Measurements from ENCODE around the gene PRKG1.

Gene PRKG1

DNA sequence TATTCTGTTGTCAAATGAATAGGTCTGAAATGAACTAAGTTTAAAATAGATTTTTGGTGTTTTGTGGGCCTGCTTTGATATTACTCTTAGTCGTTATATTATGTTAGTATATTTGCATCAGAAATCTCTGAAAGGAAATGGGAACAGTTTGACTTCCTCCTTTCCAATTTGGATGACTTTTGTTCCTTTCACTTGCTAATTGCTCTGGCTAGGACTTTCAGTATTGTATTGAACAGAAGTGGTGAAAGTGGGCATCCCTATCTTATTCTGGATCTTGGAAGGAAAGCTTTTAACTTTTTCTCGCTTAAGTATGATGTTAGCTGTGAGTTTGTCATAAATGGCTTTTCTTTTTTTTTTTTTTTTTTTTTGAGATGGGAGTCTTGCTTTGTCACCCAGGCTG lies 966.2 kb downstream of the PRKG1 start:
- no peak for DNase-seq

DNA sequence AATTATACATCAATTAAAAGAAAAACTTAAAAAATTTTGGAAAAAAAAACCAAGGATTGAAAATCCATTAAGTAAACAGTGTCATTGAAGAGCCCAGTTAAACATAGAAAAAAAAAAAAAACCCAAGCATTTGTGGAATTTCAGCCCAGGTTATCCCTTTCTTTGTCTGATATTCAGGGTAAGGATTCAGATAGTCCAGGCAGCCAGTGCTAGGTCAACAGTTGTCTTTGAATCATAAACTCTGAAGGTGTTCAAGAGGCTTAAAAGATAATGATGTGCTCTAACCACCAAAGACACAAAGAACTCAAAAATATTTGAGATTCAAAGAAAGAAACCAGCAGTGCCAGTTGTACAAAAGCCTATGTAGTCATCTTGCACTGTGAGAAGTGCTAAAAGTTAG lies 969.5 kb downstream of the PRKG1 start:
- no peak for DNase-seq

DNA sequence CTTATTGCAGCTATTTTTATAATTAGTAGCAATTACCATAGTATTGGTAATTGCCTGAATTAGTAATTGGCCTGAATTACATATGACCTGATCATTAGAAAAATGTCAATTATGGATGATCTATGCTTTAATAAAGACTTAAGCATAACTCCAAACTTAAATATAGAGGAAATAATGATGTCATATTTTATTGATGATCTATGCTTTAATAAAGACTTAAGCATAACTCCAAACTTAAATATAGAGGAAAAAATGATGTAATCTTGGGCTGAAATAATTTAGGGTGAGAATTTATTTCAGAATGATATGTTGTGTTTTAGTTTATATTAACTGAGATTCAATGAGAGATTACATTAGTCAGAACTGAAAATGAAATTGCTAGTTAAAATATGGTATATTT lies 973.8 kb downstream of the PRKG1 start:
- no peak for DNase-seq

DNA sequence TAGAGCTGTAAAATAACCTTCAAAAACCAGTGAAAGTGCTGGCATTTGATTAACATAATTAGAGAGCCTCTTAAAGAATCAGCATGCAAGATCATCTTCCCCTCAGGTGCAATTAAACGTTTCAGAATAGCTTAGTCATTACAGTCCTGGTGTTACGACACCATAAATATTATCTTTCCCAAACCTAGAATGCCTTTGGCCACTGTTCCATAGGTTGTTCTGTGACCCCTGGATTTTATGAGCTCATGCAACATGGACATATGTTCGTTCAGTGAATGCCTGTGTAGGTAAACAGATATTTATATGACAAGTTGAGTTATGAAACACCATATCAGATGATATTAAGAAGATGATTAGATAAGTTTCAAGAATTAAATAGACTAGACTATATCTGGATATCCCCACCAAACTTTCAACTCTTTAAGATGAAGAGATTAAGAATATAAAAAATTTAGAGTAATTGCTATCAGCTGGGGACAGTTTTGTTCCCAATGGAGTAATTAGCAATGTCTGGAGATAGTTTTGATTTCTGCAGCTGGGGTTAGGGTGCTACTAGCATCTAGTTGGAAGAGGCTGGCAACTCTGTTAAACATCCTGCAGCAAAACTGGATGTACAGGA lies 976.3 kb downstream of the PRKG1 start:
- DNase-seq: no peak

DNA sequence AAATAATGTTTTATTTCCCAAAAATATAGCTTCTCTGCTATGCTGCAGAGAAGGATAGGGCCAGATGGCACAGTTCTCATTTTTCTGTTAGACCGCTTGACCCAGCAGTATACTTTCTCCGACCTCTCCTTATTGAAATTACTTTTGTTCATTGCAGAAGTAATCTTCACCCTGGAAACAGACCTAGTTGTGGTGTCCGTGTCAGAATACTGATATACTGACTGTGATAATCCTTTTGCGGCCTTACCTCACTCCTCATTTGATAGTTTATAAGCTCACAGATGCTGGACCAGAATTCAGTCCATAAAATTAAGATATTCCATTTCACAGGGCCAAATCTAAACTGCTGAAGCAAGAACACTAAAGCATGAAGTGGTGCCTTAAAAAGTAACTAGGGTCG lies 979.2 kb downstream of the PRKG1 start:
- no peak for DNase-seq

DNA sequence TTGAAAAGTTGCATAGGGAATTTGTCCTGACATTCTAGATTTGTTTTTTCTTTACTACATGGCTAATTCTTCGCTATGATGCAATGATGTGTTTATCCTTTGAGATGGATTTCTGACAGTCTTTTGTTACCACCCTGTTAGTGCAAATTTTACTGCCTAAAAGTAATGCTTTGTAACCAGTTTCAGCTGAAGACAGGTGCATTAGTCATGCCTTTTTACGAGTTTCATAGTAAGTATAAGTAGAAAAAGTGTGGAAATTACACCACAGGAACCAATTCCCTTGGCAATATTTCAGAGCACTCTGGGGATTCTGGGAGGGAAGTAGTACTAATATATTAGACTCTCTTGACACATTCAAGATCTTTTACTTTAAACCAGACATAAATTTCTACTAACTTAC lies 982.0 kb downstream of the PRKG1 start:
- no peak for DNase-seq

DNA sequence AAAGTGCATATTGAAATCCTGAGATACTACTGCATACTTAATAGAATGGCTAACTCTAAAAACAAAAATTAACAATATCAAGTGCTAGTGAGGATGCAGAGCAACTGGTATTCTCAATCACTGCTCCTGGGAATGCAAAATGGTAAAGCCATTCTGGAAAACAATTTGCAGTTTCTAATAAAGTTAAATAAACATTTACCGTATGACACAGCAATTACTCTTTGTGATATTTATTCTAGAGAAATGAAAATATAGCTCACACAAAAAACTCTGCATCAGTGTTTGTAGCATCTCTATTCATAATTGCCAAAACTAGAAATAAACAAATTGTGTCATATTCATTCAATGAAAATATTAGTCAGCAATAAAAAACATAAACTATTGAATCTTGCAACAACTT lies 984.8 kb downstream of the PRKG1 start:
- no peak for DNase-seq

DNA sequence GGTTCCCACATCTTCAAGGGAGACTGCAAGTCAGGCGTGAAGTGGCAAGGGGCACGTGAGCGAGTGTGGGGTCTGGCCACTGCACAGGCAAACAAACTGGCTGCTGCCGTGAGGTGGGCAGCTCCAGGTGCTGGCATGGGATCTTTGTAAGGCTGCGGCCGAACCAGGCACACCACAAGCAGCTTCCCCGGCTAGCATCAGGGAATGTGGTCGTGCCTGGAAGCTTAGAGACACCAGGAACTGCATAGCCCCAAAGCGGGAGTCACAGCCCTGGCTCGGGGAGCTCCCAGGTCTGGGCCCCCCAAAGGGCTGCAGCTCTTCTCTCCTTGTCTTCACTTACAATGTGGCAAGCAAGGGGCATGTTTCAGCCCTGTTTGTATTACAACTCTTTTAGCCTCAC lies 988.9 kb downstream of the PRKG1 start:
- no peak for DNase-seq

DNA sequence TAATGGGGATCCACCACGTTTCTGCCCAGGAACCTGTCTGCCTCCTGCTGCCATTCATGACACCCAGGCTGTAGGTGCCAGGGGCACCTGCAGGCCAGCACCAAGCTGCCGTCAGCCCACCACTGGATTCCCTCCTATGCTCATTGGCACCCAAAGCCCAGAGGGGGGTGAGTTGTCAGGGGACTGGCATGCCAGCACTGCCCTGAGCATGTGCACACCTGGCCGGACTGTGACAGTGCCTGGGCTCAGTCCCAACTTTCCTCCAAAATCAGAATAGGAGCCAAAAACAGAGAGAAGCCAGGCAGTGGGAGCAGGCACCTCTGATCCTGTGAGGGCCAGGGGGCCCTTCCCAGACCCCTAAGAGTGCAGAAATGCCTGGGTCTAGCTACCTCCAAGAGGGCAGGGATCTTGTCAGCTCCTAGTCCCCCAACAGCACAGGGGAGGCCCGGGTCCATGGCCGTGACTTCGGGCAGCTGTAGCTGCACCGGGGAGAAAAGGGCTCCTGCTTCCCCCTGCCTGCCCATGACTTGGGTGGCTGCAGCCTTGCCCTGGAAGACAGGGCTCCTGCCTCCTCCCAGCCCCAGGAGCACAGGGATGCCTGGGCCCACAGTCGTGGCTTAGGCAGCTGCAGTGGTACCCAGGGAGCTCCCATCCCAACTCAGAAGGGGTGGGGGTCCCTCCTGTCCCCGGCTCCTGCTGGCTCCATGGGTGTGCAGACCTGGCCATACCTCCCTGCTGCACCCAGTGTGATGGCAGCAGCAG lies 990.0 kb downstream of the PRKG1 start:
- no peak for DNase-seq

DNA sequence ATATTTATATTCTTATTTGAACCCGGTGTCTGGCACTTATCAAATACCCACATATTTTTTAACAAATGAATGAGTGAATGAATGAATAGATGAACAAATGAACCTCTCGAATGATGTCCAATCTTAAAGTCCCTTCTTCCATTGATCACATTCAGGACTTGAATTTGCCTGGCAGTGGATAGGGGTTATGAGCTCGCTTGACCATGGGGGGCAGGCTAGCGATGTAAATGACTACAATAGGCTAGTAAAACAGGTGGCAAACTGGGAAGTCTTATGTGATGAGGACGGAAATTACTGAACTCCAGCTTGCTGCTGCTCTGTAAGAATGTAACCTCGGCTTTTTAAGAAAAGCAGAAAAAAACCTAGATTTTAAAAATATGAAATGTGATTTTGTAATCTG lies 992.1 kb downstream of the PRKG1 start:
- no peak for DNase-seq

DNA sequence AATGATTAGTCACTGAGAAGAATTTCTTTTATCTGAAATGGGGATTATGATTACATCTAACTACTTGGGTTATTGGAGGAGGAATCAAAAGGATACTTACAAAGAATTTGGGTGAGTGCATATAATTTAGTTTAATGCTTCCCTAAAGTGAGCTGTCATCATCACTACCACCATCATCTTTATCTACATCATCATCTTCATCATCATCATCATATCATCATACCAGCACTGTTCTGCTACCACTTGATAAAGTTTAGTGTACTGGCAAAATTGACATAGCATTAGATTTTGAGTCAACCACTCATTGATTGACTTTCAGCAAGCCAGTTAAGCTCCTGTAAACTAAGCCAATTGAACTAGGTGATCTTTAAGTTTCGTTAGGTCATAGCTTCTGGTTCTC lies 994.2 kb downstream of the PRKG1 start:
- no peak for DNase-seq

DNA sequence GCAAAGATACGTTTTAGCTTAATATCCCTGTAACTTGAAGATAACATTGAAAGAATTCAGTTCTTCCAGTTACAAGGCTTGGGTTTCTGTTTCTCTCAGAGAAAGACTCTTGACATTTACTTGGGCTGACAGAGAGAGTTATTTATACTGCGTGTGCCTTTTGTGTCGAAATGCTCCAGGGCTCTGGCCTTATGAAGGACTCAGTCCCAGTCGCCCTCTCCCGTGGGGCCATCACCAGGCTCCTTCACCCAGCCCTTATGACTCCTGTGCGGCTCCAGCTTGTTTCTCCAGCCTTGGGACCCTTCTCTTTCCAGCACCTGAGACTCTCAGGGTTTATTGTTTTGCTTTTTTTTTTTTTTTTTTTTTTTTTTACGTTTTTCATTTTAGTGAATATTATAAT lies 997.5 kb downstream of the PRKG1 start:
- no peak for DNase-seq

DNA sequence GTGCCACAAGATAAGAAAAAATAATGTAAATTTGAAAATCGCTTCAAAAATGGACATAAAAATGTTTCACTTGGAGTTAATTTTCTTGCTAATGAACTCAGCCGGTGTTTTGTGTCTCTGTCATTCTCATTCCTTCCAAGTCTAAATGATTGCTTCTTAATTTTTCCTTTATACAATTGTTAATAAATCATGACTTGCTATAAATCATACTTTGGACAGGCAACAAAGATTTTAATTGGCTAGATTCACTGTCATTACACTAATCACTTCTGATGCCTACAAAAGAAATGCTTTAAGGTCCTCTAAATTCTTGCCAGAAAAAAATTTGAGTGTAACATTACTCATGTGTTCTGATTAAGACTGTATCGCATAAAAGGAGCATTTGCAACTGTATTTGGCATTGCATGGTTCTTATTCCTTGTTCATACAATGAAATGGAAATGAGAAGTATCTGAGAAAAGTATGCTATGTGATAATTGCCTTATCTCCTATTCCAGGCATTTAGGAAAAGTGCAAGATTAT lies 1000.3 kb downstream of the PRKG1 start:
- DNase-seq: no peak

DNA sequence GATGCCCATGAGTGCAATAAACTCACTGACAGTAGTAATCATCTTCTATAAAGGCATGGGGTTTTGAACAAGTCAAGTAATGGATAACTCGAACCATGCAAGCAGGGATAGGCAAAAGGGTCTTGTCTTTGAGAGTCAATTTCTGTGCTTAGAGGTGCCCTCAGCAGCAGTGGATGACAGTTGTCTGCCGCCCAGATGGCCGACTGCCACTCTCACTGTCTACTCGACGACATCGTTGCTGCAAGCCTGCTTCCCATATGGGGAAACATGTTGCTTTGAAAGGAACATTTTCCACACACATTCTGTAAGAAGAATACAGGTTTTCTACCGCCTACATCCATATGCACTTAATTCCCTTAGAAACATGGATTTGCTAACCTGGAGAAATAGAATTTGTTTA lies 1003.5 kb downstream of the PRKG1 start:
- no peak for DNase-seq

DNA sequence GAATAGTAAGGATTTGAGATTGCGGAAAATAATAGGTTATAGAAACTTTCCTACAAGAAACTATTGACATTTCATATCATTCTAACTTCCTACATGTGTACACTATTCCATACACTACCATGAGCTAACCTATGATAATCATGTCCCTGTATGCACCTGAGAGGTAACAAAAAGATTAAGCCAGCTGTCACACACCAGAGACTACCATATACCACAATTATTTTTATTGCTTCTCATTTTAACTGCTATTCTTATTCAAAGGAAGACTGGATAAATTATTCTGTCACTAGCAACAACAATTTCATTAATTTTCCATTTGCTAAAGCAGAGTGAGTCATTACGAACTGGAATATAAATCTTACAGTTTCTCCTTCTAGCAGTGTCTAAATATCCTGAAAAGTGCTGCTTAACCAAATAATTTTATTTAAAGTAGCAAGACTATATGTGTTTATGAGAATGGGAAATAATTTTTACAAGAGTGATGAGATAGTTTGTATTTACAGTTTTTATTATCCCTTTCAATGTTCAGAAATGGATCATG lies 1004.2 kb downstream of the PRKG1 start:
- DNase-seq: no peak

DNA sequence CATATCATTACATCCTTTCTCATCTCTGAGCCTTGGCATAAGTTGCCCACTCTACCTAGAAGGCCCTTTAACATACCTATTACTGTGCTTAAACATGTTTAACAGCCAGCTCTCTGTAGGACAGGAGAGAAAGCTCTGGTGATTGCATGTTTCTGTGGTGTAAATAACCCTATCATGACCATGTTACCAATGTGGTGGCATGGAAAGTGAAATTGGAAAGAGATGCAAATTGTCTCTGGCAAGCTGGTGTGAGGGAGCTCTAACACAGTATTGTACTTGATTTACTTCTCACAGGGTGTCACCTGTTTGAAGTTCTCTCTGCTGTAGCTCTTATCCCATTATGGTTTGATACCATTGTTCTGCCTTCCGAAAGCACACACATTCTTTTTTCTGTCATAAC lies 1008.0 kb downstream of the PRKG1 start:
- no peak for DNase-seq

DNA sequence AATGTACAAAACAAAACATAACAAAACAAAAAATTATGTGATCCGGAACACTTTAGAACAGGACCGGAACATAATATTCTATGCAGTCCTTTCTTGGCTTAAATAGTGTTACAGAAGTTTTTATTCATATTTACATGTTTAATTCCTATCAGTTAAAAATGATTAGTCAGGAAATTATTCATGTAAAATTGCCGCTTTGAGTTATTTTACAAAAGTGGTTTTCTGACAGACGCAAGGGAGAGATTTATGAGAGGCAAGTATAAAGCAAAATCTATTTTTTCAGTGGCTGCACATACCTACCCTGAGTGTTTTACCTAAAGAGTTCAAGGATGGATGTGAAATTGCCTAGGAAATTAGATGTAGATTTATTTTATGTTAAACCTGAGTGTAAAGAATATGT lies 1009.1 kb downstream of the PRKG1 start:
- no peak for DNase-seq

DNA sequence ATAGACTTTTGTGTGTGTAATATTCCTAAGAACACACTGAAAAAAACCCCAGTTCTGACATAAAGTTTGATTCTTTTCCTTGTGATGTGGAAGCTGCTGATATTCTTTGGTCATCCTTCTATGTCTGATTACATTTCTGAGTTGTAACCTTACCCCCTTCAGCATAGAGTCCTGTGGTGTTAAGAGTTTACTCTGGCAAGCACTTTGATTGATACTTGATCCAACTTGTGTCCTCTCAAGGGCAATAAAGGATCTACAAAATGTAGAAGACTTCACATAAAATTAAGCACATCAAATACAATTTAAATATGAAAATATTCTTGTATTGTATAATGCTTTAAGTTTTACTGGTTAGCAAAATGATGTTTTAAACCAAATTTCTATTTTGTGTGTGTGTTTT lies 1018.1 kb downstream of the PRKG1 start:
- no peak for DNase-seq

DNA sequence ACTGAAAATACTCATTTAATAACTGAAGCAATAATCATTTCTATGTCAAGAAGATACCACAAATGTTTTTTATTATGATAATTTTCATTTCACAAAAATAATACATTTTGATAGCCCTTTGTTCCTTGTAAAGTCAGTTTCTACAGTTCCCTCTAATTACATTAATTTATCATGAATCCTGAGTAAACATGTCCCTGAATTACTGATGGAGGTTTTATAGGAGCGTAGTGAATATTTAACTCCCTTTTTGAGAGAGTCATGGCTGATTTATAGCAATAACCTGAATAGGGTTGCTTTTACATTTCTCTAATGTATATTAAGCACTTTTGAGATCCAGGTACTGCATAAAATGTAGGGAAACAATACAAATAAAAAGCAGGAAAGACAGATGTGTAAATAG lies 1023.8 kb downstream of the PRKG1 start:
- no peak for DNase-seq

DNA sequence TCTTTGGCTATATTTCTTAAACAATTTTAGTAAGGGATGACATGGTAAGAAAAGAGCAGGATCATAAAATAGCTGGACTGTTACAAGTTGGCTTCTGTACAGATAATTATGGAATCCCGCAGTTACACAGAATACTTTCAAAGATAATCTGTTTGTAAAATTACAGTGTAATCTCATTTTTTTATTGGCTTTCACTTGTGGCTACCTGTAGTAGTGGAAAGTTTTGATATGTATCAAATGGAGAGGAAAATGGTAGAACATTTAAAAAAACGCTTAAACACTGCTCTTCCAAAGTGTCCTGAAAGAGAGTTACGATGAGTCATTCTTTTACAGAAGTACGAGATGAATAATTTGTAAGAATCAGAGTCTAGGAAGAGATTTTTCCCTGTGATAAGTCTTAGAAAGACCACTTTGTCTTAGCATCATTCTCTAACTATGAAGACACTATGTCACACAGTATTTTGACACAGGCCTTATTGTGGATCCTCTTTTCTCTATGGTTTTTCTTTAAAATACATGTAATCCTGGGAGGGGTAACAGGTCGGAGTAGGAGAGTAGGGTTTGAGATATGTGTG lies 1024.8 kb downstream of the PRKG1 start:
- no peak for DNase-seq

DNA sequence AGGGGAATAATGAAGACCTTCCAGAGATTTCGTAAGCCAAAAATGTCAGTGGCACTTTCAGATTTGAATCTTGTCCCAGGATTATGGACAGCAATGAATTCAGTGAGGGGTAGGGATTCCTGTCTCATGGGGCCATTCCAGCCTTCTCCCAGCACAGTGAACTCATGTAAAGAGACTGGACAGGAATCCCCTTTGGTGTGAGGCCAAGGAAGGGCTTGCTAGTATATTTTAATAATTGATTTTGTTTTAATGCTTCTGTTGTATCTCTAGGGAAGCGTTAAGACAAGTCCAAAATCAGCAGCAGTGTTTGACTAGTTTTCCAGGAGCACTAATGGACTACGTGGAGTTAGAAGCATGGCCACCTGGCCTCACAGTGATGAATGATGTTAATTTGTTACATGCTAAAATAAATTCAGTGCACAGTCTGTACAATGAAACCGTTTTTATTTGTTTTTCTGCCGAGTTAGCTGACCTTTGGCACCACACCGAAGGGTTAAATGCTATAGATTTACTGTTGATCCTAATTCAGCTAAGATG lies 1025.8 kb downstream of the PRKG1 start:
- no peak for DNase-seq

DNA sequence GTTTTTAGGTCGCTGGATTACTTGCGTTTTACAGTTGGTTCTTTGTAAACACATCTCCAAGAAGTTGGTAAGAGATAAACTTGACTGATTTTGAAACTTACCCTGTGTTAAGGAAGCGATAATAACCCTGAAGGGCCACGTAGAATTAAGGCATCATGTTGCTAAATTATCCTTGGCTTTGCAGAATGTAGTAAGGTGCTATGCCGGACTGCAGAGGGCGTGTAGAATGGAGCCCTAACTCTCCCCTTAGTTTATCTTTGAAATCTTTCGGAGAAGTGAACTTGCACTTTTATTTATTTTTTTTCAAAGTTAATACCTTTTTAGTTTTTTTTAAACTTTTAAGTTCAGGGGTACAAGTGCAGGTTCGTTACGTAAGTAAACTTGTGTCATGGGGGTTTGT lies 1031.0 kb downstream of the PRKG1 start:
- no peak for DNase-seq

DNA sequence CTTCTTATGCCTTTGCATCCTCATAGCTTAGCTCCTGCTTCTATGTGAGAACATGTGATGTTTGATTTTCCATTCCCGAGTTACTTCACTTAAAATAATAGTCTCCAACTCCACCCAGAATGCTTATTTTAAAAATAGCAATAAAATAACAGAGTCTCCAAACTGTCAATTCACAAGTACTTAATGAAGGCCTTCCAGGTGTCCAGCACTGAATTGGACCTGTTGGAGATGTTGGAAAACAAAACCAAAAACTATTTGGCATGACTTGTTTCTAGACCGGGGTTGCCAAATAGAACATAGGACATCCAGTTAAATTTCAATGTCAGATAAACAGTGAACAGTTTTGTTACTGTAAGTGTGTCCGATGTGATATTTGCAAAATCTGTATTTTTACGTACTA lies 1031.7 kb downstream of the PRKG1 start:
- DNase-seq: no peak

DNA sequence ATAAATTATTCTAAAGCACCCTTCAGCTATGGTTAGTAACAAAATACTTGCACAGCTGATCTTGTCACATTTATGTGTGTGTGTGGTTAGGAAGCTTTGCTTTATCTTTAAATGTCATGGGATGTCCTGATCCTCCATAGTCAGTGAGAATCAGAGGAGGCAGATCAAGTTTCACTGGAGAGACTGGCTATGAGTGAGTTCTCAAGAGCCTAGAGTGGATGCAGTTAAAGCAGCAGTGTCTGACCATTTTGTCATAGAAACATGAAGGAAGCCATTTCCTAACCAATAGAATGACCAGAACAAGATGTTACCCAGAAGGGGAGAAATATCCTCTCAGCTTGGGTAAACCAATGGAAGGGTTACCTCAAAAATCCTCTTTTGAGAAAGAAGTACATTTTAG lies 1032.6 kb downstream of the PRKG1 start:
- no peak for DNase-seq

All from inflammatory macrophage treated with lipopolysaccharide for 1 hour (primary cell).